Panc1 (cell line): ENCODE results near the gene EIF2D. TPM values are rescaled to one million over a fixed set of nuclear protein-coding genes. Genes with fewer than 3 reads are reported as not detected.

Experiments used
- ATAC-seq: fragments of 200-7000 bp; cut with Tn5 transposase; 2 replicates; pipeline ENCODE4 v1.9.1; 2020; ENCODE audit warnings: mild to moderate bottlenecking, moderate library complexity
- BruUV-seq: library from RNA; stranded (reverse); fragments of 400-500 nt; replicated peaks from 2 replicates; lab custom pipeline; 2021; lab: Mats Ljungman, UMichigan
- CTCF ChIA-PET: fragments of 300-600 bp; sonication (Branson Sonifier 250); formaldehyde crosslinking; loops from one replicate; lab custom pipeline; 2022; ENCODE audit warnings: antibody characterized with exemption; lab: Charles Lee
- POLR2A ChIA-PET: fragments of 300-600 bp; sonication (Branson Sonifier 250); formaldehyde crosslinking; loops from one replicate; lab custom pipeline; 2022; ENCODE audit warnings: antibody characterized with exemption; lab: Charles Lee
- DNase-seq: peaks from one replicate; pipeline ENCODE4 v3.0.0-alpha.2; 2010; ENCODE audit warnings: low read depth, low spot score
- H3K27ac ChIP-seq: 2 replicates; pipeline ENCODE4 v1.5.1; 2011; ENCODE audit warnings: mild to moderate bottlenecking, low read length, inconsistent platforms
- H3K27me3 ChIP-seq: fragments of 200-500 bp; sonication (Bioruptor generic); 2 replicates; pipeline ENCODE4 v1.6.0; 2014; ENCODE audit warnings: low read length, inconsistent platforms; ENCODE audit not compliant: control insufficient read depth, insufficient read depth
- H3K36me3 ChIP-seq: fragments of 200-500 bp; sonication (Bioruptor generic); 2 replicates; pipeline ENCODE4 v1.5.1; 2014; ENCODE audit warnings: inconsistent platforms, mild to moderate bottlenecking, low read length, moderate library complexity; ENCODE audit not compliant: control insufficient read depth, insufficient read depth
- H3K4me1 ChIP-seq: 2 replicates; pipeline ENCODE4 v1.5.1; 2011; ENCODE audit warnings: inconsistent platforms, mild to moderate bottlenecking, low read length, moderate library complexity; ENCODE audit not compliant: control insufficient read depth, insufficient read depth
- H3K4me3 ChIP-seq, 2 experiments: 2 replicates each; pipeline ENCODE4 v1.5.1; 2011 to 2012; ENCODE audit warnings: low read depth in 2 of 2, low read length in 2 of 2, mild to moderate bottlenecking in 2 of 2, inconsistent platforms in 1 of 2, moderate library complexity in 1 of 2
- H3K9me3 ChIP-seq: fragments of 200-500 bp; sonication (Bioruptor generic); 2 replicates; pipeline ENCODE4 v1.5.1; 2014; ENCODE audit warnings: low read depth, mild to moderate bottlenecking, inconsistent platforms, low read length, moderate library complexity; ENCODE audit not compliant: control insufficient read depth, insufficient read depth
- POLR2AphosphoS5 ChIP-seq: IDR thresholded peaks from 2 replicates; pipeline ENCODE4 v1.6.1; 2012; ENCODE audit warnings: mild to moderate bottlenecking, low read depth, low read length, moderate library complexity
- SIN3A ChIP-seq: IDR thresholded peaks from 2 replicates; pipeline ENCODE4 v1.6.1; 2012; ENCODE audit warnings: low read depth, mild to moderate bottlenecking, low read length, moderate library complexity, borderline replicate concordance; ENCODE audit not compliant: insufficient read depth
- TCF7L2 ChIP-seq: IDR thresholded peaks from 2 replicates; pipeline ENCODE4 v1.6.1; 2011; ENCODE audit warnings: mild to moderate bottlenecking, low read depth, low read length, inconsistent platforms
- in situ Hi-C: cut with HindIII; loops from 2 replicates; pipeline ENCODE4 v1.10.0; 2016; ENCODE audit warnings: low sequenced_read_pairs, low pct_unique_long_range_greater_than_20kb
- intact Hi-C: fragments of 100-400 bp; cut with micrococcal nuclease; formaldehyde crosslinking; loops from one replicate; pipeline ENCODE4 v1.10.0; 2022; ENCODE audit not compliant: unreplicated experiment
- total RNA-seq: library from RNA; stranded (reverse); gene quantifications from one replicate; pipeline ENCODE4 v1.2.1, GENCODE V29; 2021; ENCODE audit not compliant: unreplicated experiment
- TF ChIP-seq, protein P1 (sequence below): fragments of 450-650 bp; IDR thresholded peaks from 2 replicates; pipeline ENCODE4 v1.5.1; 2017; ENCODE audit warnings: mild to moderate bottlenecking
- TF ChIP-seq, protein P2 (sequence below), 2 experiments: IDR thresholded peaks; 2 replicates each; pipeline ENCODE4 v1.6.1; 2011 to 2012; ENCODE audit warnings: low read depth in 2 of 2, control low read depth in 1 of 2, low read length in 1 of 2, mild to moderate bottlenecking in 1 of 2, moderate library complexity in 1 of 2; ENCODE audit not compliant: insufficient read depth in 1 of 2

Gene EIF2D
- total RNA-seq, 1 experiment from 2014 or later: 28.7 TPM

DNA sequence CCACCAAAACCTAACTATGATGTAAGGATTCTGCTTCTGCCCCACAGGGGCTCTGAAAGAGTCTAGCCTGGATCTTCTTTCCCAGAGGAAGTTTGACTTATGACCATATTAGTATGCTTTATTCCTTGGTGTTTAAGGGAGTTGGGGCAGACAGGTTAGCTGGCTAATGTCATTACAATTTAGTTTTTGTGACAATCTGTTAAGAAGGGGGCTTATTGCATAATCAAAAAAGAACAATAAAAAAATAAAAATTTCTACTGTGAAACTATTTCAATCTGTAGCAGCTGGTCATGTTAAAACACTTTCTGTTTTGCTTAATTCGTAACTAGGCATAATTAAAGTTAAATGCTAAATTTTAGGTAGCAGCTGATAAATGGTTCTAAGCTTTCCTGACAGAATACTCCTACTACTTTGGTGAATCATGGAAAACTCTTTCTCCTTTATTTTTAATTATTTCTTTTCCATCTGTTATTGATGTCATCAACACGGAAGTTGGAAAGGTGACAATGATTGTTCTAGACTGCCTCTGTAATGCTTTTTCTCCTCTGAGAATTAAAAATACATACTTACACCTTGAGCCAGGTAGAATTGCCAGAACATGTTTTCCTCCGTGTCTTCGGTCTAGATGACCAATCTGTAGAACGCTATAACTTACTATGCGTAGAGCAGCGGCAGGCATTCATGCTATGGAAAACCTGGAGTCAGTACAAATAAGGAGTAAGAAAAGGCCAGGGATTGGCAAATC lies 41.6 kb upstream of the EIF2D start:
- no peaks in the 10 kb centered on the region for H3K9me3 ChIP-seq
- CTCF ChIA-PET: no interaction called here
- no peaks in the 10 kb centered on the region for H3K36me3 ChIP-seq
- no TSS peak for BruUV-seq
- intact Hi-C loops: no loop called here
- in situ Hi-C loops: no loop called here
- no peak overlapping the region for H3K27ac ChIP-seq
- TF ChIP-seq, protein P1, sequence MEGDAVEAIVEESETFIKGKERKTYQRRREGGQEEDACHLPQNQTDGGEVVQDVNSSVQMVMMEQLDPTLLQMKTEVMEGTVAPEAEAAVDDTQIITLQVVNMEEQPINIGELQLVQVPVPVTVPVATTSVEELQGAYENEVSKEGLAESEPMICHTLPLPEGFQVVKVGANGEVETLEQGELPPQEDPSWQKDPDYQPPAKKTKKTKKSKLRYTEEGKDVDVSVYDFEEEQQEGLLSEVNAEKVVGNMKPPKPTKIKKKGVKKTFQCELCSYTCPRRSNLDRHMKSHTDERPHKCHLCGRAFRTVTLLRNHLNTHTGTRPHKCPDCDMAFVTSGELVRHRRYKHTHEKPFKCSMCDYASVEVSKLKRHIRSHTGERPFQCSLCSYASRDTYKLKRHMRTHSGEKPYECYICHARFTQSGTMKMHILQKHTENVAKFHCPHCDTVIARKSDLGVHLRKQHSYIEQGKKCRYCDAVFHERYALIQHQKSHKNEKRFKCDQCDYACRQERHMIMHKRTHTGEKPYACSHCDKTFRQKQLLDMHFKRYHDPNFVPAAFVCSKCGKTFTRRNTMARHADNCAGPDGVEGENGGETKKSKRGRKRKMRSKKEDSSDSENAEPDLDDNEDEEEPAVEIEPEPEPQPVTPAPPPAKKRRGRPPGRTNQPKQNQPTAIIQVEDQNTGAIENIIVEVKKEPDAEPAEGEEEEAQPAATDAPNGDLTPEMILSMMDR: no peak
- TF ChIP-seq TCF7L2 (no peak), POLR2AphosphoS5 (no peak), SIN3A (no peak)
- TF ChIP-seq, protein P2, sequence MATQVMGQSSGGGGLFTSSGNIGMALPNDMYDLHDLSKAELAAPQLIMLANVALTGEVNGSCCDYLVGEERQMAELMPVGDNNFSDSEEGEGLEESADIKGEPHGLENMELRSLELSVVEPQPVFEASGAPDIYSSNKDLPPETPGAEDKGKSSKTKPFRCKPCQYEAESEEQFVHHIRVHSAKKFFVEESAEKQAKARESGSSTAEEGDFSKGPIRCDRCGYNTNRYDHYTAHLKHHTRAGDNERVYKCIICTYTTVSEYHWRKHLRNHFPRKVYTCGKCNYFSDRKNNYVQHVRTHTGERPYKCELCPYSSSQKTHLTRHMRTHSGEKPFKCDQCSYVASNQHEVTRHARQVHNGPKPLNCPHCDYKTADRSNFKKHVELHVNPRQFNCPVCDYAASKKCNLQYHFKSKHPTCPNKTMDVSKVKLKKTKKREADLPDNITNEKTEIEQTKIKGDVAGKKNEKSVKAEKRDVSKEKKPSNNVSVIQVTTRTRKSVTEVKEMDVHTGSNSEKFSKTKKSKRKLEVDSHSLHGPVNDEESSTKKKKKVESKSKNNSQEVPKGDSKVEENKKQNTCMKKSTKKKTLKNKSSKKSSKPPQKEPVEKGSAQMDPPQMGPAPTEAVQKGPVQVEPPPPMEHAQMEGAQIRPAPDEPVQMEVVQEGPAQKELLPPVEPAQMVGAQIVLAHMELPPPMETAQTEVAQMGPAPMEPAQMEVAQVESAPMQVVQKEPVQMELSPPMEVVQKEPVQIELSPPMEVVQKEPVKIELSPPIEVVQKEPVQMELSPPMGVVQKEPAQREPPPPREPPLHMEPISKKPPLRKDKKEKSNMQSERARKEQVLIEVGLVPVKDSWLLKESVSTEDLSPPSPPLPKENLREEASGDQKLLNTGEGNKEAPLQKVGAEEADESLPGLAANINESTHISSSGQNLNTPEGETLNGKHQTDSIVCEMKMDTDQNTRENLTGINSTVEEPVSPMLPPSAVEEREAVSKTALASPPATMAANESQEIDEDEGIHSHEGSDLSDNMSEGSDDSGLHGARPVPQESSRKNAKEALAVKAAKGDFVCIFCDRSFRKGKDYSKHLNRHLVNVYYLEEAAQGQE (IDR thresholded peaks at IDR 0.05; ENCODE audit: insufficient read depth in 1 of 2, low read depth in 2 of 2, low read length in 1 of 2): no peak
- H3K4me1 ChIP-seq: no peaks in the 10 kb centered on the region
- no peak overlapping the region for H3K4me3 ChIP-seq
- no peaks in the 10 kb centered on the region for H3K27me3 ChIP-seq
- no peak for ATAC-seq
- DNase-seq: no peak
- POLR2A ChIA-PET: interaction anchor here (0.6 kb wide), 1 partner anchor 27 kb away, joined by 3 read pairs; no protein-coding TSS in a partner anchor

DNA sequence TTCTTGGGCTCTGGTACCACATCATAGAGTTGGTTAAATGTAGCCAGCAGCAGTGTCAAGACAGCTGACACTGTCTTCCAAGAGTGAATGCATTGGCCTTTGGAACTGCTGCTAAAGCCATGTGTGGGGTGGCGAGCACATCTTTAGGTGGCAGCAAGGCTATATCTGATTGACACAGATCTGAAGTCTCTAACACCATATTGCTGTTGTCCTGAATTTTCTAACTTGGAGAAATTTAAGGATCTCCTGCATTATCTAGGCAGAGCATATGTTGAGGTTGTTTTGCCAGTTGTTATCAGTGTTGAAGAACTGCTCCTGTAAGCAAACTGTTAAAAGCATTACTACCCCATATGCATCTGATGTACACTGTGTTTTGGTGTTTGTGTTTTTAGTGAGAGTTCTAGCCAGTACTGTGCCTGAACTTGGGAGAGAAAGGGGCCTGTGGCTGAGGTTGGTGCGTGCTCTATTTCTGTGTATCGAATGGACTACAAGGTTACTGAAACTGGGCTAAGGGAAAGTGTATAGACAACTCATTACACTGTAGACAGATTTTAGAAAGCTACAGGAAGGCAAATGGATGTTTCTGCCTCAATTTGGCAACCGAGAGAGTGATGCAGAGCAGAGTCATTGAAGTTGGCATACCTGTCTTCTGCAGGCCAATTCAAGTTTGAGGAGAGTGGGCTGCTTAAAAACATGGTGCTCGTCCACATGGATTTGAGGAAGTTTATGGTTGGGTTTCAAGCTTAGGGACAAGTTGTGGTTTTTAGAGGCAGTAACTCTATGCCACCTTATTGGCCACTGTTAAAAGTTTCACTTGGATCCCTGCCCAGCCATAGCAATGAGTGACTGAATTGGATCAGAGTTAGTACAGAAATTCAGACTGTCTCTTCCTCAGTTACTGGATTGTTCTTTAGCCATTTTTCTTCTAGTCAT lies 40.0 kb upstream of the EIF2D start:
- no peak overlapping the region for H3K4me3 ChIP-seq
- no peaks in the 10 kb centered on the region for H3K9me3 ChIP-seq
- H3K4me1 ChIP-seq: no peaks in the 10 kb centered on the region
- H3K36me3 ChIP-seq: no peaks in the 10 kb centered on the region; the same call in none of the 2 replicates
- TF ChIP-seq POLR2AphosphoS5: no peak
- TF ChIP-seq TCF7L2: no peak
- TF ChIP-seq, protein P1: no peak
- TF ChIP-seq, protein P2 (IDR thresholded peaks at IDR 0.05; ENCODE audit: insufficient read depth in 1 of 2, low read depth in 2 of 2, low read length in 1 of 2): no peak
- TF ChIP-seq SIN3A: no peak
- in situ Hi-C loops (no loop called here), intact Hi-C loops (no loop called here)
- CTCF ChIA-PET: no interaction called here
- DNase-seq (no peak), ATAC-seq (no peak)
- no TSS peak for BruUV-seq
- POLR2A ChIA-PET: no interaction called here
- H3K27ac ChIP-seq: no peak overlapping the region
- no peaks in the 10 kb centered on the region for H3K27me3 ChIP-seq
